GM21515 (cell line): Measurements from ENCODE around the gene GBP6.
"Not testable (repeated sequence)": the region's sequence is repeated elsewhere in the genome, so short reads cannot be mapped to it uniquely, and the experiment has no call there.

Experiments
- ATAC-seq: cut with Tn5 transposase; IDR thresholded peaks from one replicate; pipeline ENCODE4 v1.9.1; 2021; ENCODE audit not compliant: unreplicated experiment

Gene GBP6, protein sequence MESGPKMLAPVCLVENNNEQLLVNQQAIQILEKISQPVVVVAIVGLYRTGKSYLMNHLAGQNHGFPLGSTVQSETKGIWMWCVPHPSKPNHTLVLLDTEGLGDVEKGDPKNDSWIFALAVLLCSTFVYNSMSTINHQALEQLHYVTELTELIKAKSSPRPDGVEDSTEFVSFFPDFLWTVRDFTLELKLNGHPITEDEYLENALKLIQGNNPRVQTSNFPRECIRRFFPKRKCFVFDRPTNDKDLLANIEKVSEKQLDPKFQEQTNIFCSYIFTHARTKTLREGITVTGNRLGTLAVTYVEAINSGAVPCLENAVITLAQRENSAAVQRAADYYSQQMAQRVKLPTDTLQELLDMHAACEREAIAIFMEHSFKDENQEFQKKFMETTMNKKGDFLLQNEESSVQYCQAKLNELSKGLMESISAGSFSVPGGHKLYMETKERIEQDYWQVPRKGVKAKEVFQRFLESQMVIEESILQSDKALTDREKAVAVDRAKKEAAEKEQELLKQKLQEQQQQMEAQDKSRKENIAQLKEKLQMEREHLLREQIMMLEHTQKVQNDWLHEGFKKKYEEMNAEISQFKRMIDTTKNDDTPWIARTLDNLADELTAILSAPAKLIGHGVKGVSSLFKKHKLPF

DNA sequence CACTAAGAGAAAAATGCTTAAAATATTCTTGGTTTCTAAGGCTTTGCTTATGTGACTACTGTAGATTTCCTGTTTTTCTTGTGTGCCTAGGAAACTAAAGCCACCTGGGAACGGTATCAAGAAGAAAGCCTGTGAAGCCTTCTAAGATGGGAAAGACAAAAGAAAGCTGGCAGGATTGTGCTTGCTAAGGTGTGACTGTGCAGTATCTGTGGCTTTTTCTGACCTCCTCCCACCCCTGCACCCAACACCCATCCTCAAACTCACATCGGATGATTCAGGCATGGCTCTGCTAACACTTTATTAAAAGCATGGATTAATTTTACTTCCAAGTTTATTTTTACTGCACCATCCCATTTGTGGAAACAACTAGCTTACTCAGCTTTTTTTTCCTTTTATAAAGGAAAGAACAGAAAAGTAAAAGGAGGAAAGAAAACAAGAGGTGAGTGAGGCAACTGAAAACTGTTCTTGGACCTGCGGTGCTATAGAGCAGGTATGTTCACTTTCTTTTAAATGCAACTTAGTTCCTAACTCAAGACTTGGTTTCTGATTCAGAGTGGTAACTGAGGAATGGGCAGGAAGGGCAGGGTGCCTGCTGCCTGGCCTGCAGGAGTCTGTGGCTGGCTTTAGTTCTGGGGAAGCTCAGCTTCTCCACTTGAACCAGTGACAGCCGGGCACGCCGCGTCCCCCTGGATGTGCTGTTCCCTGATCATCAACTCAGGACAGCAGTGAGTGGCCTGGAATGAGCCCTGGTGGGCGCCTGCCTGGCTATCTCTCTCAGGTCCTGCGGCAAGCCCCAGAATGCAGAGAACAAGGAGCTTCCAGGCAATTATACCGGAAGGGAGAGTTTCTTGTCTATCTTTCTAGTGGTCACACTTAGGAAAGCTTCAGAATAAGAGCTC, at the start of gene GBP6:
GBP6 (plus strand) TSS at position 422 of the 899 bp plus-strand sequence. CDS start 4,493 bp downstream, outside the sequence.
- no peak for ATAC-seq

DNA sequence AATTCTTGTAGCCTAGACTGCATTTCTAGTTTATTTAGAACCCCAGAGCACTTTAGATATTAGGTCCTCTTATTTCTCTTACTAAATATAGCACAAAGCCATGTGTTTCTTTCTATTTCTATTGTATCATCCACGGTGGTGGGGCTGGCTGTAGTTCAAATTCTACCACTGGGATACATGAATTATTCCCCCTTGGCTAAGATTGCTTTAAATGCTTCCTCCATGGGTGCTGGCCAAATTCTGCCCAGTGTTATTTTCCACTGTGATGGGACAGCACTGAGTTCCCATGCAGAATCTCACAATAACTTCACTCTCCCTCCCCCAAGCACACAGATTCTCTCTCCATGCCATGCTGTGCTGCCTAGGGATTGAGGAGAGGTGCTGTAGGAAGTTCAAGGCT, 41.5 kb upstream of the GBP6 start:
- no peak for ATAC-seq

- ATAC-seq = no peak
Measured at GRCh38 chr1:89331890-89332289, 32.0 kb upstream of the GBP6 start.

DNA sequence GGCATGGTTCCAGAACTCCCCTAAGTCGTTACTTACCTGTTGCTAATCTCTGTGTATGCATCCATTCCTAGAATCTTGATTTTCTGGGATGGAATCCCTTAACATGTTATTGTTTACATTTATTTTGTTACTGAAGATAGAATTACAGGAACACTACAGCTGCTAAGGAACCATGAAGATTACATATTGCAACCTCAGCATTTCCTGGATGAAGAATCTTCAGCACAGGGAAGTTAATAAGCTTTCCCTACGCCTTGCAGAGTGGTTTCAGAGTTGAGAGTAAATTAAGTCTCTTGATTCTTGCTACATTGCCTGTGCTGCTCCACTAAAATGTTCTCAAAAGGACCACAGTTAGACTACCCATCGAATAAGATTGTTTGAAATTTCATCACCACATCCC, 31.4 kb upstream of the GBP6 start:
- ATAC-seq = no peak

DNA sequence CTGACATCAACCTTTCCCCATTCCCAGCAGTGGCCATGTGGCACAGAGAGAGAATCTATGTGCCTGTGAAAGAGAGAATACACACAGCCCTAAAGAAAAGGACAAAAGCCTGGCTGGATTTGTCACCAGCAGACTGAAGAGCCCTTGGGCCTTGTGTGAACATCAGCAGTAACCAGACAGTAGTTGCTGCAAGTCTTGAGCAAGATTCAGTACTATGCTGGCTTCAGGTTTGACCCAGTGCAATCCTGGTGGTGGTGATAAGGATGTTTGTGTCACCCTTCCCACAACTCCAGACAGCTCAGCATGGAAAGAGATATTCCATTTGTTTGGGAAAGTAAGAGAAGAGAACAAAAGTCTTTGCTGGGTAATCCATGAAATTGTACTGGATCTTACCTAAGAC, 28.4 kb upstream of the GBP6 start:
- ATAC-seq = no peak

GRCh38 chr1:89337903-89338302, 26.0 kb upstream of the GBP6 start:
- ATAC-seq = no peak

- no peak for ATAC-seq
Measured at GRCh38 chr1:89339039-89339438, 24.8 kb upstream of the GBP6 start.

DNA sequence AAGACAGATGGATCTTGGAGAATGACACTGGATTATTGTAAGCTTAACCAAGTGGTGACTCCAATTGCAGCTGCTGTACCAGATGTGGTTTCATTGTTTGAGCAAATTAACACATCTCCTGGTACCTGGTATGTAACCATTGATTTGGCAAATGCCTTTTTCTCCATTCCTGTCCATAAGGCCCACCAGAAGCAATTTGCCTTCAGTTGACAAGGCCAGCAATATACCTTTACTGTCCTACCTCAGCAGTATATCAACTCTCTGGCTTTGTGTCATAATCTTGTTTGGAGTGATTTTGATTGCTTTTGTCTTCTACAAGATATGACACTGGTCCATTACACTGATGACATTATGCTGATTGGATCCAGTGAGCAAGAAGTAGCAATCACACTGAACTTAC, 18.4 kb upstream of the GBP6 start:
- ATAC-seq = not testable (repeated sequence)

GRCh38 chr1:89347296-89347695, 16.6 kb upstream of the GBP6 start:
- no peak for ATAC-seq

- no peak for ATAC-seq
Measured at GRCh38 chr1:89350298-89350697, 13.6 kb upstream of the GBP6 start.

GRCh38 chr1:89351597-89352311, 12.1 kb upstream of the GBP6 start:
- ATAC-seq = no peak

- ATAC-seq = no peak
Measured at GRCh38 chr1:89352421-89352820, 11.4 kb upstream of the GBP6 start.

GRCh38 chr1:89354205-89354604, 9.7 kb upstream of the GBP6 start:
- no peak for ATAC-seq

DNA sequence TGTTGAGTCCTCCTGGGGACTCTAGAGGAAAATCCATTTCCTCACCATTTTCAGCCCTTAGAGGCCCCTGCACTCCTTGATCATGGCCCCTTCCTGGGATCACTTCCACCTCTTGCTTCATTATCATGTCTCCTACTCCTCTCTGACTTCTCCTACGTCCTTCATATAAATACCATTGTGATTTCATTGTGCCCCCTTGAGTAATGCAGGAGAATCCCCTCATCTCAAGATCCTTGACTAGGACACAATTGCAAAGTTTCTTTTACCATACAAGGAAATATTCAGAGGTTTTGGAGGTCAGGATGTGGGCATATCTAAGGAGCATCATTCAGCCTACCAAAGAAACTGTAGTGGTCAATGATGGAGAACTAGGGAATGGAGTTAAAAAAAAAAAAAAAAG, 8.8 kb upstream of the GBP6 start:
- ATAC-seq = no peak

GRCh38 chr1:89356658-89357400, 7.0 kb upstream of the GBP6 start:
- no peak for ATAC-seq

DNA sequence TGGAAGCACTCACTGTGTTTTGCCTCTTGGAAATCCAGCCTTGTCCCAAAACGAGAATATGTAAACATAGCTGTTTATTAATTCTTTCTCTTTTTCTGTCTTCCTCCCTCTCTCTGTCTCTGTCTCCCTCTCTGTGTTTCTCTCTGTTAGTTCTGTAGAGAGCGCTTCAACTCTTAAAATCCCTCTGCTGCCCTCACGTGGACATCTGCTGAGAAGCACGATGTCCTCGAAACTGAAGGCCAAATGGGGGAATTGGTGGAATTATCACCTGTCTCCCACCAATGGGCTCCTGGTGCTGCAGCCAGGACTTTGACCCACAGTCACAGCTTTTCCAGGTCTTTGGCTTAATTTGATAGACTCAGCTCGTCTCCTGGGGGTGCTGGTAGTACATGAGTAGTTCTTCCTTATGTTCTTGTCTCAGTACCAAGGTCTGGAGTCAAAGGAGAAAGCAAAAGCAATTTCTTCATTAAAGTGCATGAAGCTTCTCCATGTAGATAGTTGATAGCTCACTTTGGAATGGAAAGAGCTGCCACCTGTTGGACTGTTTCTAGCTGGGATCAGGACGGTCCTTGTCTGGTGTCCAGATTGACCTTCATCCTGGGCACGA, 5.5 kb upstream of the GBP6 start:
- peak; percentile 56 for ATAC-seq

- no peak for ATAC-seq
Measured at GRCh38 chr1:89360716-89361115, 3.1 kb upstream of the GBP6 start.

DNA sequence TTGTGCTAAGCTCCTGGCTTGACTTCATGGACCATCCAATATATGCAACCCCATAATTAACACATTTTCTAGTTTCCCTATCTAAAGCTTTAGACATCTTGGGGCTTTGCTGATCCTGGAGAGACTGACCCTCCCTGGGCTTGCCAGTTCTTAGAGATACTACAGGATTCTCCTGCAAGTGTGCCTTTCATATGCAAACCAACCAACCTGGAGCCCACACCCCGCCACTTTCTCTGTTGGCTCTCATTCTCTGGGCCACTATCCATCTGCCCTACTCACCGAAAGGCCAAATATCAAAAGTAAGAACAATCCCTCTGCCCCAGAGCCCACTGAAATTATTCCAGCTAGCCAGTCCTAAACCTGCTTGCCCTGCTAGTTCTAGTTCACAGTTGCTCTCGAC, 2.2 kb upstream of the GBP6 start:
- no peak for ATAC-seq

GRCh38 chr1:89363196-89363595, 663 bp upstream of the GBP6 start:
- ATAC-seq = peak; percentile 86
